ENCODE measurements around the gene TDRD1. TPM values are rescaled to one million over a fixed set of nuclear protein-coding genes. Genes with fewer than 3 reads are reported as not detected.

The TDRD1 gene
- total and polyA plus RNA-seq, 2 donors (not counting 3 experiments of a cell fraction or from before 2014, with no cell fraction given), result not detected

DNA sequence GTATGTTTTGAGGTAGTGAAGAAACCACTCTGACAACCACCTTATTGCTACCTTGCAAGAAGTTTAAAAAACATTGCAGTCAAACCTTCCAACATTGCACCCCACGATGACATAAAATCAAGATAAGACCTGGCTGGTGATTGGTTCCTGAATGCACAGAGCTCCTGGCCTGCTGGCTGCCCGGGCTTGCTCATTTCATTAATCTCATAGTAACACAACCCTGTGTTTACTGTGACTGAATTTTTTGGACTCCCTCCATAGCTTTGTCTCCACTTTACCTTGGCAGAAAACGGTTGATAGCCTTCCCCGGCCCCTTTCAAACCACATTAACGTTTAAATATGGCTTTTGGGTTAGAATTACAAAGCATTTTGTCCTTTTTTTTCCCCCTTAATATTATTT lies 87.4 kb downstream of the TDRD1 start:
- Histone ChIP-seq H2AFZ (ENCODE audit: low read depth, low read length) (no peak overlapping the region), H3K9me3 (replicated peaks; ENCODE audit: control insufficient read depth, insufficient read depth, low read length) (no peaks in the 10 kb centered on the region), H3K79me2 (ENCODE audit: control insufficient read depth, insufficient read depth, low read length) (no peaks in the 10 kb centered on the region), H4K20me1 (replicated peaks; ENCODE audit: control insufficient read depth, extremely low read depth, insufficient read depth, low read length) (no peaks in the 10 kb centered on the region), H3K36me3 (ENCODE audit: control insufficient read depth in 2 of 2, extremely low read depth in 1 of 2, insufficient read depth in 2 of 2, low read length in 2 of 2) (no peaks in the 10 kb centered on the region), H3K27ac (ENCODE audit: insufficient read depth, low read depth, low read length) (no peak overlapping the region), H3K4me1 (ENCODE audit: control insufficient read depth, extremely low read depth, insufficient read depth, low read length) (peaks cover 3% of the 10 kb centered on the region), H3K9ac (replicated peaks; ENCODE audit: extremely low read depth, insufficient read depth, low read length) (no peak overlapping the region), H3K4me3 (replicated peaks in 1 of 3; ENCODE audit: insufficient read depth in 1 of 3, low read depth in 1 of 3, low read length in 3 of 3) (no peak overlapping the region), H3K9me1 (replicated peaks; ENCODE audit: control insufficient read depth, extremely low read depth, insufficient read depth, low read length) (no peaks in the 10 kb centered on the region), H3K4me2 (ENCODE audit: insufficient read depth, low read length) (no peak overlapping the region), H3K27me3 (ENCODE audit: control insufficient read depth in 2 of 2, insufficient read depth in 2 of 2, low read length in 2 of 2) (no peaks in the 10 kb centered on the region)
- BruUV-seq (replicated peaks), result no TSS peak
- dilution Hi-C loops (cut with MboI; ENCODE audit: extremely low pct_ligation_motif_present, low sequenced_read_pairs), result no loop called here
- DNase-seq (ENCODE audit: low read depth, low spot score) (peak; percentile 24), FAIRE-seq (no peak)
- ChIA-PET CTCF (no interaction called here), POLR2A (no interaction called here)
- intact Hi-C loops (cut with micrococcal nuclease), result no loop called here
- no peak for TF ChIP-seq EZH2 (IDR thresholded peaks at IDR 0.05; ENCODE audit: borderline replicate concordance, low read depth, low read length, severe bottlenecking)
- TF ChIP-seq FOS (IDR thresholded peaks at IDR 0.05; ENCODE audit: borderline replicate concordance, insufficient read depth, low read length), result no peak
- TF ChIP-seq POLR2AphosphoS5 (IDR thresholded peaks at IDR 0.05; ENCODE audit: insufficient read depth, low read depth, low read length), result no peak
- TF ChIP-seq GATA2 (IDR thresholded peaks at IDR 0.05; ENCODE audit: insufficient read depth, insufficient read length, low read depth, low read length), result no peak
- TF ChIP-seq, protein P1, sequence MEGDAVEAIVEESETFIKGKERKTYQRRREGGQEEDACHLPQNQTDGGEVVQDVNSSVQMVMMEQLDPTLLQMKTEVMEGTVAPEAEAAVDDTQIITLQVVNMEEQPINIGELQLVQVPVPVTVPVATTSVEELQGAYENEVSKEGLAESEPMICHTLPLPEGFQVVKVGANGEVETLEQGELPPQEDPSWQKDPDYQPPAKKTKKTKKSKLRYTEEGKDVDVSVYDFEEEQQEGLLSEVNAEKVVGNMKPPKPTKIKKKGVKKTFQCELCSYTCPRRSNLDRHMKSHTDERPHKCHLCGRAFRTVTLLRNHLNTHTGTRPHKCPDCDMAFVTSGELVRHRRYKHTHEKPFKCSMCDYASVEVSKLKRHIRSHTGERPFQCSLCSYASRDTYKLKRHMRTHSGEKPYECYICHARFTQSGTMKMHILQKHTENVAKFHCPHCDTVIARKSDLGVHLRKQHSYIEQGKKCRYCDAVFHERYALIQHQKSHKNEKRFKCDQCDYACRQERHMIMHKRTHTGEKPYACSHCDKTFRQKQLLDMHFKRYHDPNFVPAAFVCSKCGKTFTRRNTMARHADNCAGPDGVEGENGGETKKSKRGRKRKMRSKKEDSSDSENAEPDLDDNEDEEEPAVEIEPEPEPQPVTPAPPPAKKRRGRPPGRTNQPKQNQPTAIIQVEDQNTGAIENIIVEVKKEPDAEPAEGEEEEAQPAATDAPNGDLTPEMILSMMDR (IDR thresholded peaks at IDR 0.05; ENCODE audit: extremely low read depth in 1 of 2, insufficient read depth in 1 of 2, low read depth in 1 of 2, low read length in 2 of 2), result no peak
